Activated naive CD4-positive, alpha-beta T cell treated with Interleukin-2 at 50 U/mL for 16 hours (primary cell): Measurements from ENCODE around the gene COL18A1.
"Not testable (repeated sequence)": the region's sequence is repeated elsewhere in the genome, so short reads cannot be mapped to it uniquely, and the experiment has no call there.

Experiments
- DNase-seq: peaks from one replicate; pipeline ENCODE4 v3.0.0-alpha.2; 2020

Gene COL18A1

DNA sequence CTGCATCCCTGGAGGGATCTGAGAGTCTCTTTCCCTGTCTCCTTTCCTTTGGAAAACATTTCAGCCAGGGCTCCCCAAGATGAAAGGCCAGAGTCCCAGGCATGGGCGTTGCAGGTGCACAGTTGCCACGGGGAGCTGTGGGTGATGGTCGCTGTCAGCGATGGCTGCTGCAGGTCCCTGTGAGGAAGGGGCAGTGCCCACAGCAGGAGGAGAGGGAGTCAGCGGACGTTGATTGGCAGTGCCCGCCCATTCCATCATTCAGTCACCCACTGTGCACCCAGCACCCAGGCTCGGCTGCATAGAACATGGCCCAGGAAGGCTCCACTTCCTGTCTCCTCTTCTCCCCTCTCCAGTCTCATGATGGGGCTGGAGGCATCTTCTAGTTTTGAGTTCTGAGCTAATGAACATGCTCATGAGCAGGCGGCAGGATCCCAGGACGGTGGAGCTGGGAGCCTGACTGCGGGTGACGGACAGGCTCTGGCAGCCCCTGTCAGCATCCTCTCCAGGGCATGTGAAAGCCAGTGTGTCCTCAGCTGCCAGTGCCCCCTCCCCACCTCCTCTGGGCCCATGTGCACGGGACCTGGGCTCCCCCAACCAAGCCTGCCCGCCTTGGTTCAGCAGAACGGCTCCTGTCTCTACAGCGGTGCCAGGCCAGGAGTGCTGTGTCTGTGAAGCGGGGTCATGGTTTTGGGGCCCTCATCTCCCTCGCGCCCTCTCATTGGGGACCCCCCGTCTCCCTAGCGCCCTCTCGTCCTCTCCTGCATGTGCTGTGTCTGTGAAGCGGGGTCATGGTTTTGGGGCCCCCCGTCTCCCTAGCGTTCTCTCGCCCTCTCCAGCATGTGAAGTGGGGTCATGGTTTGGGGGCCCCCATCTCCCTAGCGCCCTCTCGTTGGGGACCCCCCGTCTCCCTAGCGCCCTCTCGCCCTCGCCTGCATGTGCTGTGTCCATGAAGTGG, 24.5 kb downstream of the COL18A1 start:
- DNase-seq, result no peak

DNA sequence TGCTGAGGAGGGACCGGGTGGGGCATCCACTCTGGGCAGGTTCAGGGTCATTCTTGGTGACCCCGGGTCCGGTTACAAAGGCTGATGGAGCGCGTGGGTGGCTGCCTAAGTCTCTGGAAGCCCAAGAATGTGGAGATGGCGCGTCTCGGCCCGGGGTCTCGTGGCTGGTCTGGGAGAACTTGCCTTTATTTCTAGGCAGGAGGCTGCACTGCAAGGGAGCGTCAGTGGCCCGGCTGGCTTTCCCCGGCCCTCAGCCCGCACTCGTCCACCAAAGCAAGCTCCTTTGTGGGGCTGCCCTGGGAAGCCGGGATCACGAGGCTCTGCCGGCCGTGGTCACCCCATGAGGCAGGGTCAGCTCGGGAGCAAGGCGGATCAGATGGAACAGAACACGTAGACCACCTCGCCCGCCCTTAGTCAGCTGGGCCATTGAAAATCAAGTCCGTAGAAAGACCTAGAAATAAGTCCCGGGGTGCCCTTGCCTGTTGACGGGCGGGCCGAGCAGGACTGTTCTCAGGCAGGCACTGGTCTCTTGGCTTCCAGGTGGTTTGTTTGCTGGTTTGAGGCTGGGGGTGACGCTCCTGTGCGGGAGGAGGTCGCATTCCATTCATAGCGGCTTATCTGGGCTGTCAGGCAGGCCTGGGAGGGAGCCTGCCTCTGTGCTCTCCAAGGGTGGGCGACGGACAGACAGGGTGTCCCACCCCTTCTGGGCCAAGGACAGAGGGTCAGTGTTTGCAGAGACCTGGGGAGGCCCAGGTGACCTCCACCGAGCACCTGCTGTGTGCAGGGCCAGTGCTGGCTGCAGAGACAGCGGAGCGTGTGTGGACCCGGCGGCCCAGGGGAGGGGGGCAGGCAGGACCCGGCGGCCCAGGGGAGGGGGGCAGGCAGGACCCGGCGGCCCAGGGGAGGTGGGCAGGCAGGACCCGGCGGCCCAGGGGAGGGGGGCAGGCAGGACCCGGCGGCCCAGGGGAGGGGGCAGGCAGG, 25.8 kb downstream of the COL18A1 start:
- DNase-seq, result no peak

DNA sequence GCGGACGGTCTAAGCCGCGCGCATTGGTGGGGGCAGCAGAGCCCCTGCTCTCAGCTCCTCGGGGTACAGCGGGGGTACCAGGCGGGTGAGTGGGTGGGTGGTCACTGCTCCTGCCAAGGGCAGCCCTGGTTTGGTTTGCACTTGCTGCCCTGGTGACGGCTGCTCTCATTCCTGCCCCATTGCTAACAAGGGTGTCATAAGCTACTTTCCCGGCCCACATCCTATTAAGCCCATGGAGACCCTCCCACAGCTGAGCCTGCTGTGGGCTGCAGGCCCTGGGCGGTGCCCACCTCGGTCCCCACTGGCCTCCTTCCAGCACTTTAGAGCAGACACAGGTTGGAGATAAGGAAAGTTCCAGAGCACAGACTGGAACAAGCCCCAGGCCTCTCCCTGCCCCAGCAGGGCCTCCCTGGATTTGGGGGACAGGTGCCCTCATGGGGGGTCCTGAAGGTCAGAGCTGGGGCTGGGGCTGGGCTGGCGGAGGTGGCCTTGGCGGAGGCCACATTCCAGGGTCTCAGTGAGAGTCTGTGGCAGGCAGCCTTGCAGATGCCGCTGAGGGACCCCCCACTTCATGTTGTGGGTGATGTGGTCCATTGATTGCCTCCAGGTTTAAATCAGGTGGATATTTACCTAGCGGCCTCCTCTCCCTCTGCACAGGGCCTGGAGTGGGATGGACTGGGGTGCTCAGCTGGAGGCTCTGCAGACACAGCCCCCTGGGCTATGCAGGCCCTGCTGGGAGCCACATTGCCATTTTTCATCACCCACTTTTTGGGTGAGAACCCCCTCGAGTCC, 27.0 kb downstream of the COL18A1 start:
- no peak for DNase-seq

DNA sequence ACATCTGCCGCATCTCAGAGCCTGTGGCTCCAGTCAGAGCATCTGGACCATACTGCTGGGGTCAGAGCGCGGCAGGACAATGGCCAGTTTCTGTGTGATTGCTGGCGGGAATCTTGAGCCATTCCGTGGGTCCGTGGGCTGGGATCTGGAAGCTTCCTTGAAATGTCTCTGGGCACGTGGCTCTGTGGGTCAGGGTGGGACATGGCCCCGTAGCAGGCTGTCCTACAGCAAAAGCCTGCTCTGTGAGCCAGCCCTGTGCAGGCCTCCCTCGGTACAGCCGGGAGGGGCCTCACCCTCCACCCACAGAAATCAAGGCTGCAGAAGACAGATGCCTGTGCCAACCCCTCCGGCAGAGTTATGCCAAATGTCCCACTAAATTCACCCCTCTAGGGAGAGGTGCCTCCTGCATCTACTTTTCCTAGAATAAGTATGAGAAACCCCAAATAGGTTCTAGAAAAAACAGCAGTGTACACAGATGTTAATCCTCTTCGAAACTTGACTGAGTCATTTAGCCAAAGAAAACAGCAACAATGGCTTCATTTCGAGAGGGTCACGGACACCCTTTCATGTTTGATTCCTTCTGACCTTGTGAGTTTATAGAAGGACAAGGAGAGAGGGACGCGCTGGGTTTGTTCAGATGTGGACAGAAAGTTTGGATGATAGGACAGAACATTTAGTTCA, 27.8 kb downstream of the COL18A1 start:
- DNase-seq, result no peak

DNA sequence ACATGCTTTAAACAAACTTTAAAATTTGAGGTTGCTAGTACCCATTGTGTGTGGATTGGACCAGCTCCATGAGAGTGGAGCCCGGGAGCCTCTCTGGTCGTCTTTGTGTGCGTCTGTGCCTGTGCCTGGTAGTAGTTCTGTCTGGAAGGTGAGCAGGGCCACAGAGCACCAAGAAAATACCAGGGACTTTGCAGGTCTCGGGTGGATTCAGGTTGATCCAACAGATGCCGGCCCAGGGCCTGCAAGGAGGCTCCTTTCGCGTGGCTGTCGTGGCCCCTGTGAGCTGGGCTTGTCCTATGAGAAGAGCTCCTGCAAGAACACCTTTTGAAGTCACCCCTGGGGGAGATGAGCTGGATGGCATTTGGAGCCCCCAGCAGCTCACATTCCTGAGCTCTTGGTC, 28.3 kb downstream of the COL18A1 start:
- no peak for DNase-seq

DNA sequence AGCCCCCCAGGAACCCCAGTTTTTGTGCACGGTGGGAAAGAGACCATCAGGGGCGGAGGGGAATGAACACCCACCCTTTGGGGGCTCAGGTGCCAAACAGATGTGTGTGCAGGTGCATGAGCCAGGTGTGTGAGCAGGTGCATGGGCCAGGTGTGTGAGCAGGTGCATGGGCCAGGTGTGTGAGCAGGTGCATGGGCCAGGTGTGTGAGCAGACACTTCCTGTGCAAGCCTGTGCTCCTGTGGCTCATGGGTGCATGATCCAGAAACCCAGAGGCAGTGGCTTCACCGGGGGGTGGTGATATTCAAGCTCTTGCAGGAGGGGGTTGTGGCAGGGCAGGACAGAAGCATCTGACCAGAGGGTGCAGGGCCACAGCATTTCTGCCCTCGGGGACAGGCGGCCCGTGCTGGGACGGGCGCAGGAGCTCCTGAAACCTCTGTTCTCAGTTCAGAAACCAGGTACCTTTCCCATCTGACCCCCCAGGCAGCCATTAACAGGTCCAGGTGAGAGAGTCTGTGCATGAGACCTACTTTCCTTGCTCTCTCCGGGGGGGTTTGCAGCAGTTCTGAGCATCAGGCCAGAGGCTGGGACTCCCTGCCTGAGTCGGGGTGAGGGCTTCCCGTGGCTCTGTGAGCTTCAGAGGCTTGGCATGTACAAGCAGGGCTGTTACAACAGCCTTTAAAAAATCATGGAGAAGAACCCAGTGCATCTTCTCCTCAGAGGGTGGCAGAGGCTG, 29.1 kb downstream of the COL18A1 start:
- DNase-seq, result no peak

DNA sequence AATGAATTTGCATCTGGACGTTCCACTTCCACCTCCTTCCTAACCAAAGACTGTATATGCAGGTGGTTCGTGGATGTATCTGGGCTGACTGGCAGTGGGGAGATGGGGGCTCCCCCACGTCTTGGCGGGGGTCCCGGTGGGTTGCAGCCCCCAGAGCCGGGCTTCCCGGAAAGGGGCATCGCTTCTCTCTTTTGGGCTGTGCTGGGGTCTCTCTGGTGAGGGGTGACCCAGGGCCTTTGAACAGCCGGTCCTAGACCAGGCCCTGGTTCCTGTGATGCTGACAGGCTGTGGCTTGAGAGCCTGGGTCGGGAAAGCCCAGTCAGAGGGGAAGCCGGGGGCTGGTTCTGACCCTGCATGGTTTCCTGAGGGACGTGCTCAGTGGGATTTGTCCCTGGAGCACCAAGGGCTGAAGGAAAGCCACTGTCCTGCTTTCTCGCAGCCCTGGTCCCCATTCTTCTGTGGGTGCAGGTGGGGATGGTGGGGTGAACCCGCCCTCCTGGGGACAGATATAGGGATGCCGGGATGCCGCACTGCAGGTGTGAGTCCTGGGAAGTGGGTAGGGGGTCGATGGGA, 29.8 kb downstream of the COL18A1 start:
- no peak for DNase-seq

DNA sequence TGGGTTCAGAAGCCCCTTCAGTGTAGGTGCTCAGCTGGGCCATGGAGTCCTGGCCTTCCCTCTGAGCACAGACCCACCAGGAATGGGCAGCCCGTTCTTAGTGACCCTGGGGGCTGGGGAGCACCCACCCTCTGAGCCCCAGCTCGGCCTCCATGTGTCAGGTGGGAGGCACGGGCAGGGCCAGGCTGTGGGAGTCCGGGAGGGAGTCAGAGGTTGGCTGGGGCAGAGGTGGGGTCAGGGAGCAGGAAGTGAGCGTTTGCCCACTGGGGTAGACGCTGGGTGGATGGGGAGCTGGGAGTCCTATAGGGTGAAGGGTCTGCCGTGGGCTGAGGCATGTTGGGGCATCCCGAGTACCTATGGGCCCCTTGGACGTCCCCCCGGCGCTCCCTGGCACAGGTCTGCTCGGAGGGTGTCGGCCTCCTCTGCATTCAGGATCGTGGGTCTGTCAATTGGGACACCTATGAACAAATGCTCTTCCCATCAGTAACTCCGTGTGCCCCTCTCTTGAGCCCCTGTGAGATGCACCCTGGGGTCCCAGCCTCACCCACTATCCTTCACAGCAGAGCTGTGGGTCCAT, 30.5 kb downstream of the COL18A1 start:
- no peak for DNase-seq

DNA sequence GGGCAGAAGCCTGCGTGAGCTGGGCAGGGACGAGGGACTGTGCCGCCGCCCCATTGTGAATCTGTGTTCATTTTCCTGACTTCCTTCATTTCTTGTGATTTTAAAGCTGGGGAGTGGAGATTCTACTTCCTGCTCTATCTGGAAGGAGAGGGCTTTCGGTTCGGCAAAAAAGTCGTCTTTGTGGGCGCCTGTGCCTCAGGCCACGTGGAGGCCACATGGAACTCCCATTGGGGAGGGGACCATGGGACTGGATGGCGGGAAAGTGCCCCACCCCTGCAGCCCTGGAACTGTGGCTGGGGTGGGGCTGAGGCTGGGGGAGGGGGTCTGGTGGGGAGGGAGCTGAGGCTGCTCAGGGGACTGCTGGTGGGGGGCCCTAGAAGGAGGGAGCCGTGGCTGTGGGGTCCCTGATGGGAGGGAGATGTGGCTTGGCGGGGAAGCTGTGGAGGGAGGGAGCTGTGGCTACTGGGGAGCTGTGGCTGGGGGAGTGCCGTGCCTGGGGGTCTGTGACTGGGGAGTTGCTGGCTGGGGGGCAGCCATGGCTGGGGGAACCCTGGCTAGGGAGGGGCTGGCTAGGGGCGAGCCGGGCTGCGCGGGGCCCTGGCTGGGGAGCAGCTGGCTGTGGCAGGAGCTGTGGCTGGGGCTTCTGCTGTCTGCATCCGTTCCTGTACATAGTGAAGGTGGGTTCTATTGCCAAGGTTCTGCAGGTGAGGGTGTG, 31.5 kb downstream of the COL18A1 start:
- no peak for DNase-seq

DNA sequence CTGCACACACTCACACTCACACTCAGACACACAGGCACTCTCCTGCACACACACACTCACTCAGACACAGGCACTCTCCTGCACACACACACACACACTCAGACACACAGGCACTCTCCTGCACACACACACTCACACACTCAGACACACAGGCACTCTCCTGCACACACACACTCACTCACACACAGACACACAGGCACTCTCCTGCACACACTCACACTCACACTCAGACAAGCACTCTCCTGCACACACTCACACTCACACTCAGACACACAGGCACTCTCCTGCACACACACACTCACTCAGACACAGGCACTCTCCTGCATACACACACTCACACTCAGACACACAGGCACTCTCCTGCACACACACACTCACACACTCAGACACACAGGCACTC, 32.9 kb downstream of the COL18A1 start:
- not testable (repeated sequence) for DNase-seq

DNA sequence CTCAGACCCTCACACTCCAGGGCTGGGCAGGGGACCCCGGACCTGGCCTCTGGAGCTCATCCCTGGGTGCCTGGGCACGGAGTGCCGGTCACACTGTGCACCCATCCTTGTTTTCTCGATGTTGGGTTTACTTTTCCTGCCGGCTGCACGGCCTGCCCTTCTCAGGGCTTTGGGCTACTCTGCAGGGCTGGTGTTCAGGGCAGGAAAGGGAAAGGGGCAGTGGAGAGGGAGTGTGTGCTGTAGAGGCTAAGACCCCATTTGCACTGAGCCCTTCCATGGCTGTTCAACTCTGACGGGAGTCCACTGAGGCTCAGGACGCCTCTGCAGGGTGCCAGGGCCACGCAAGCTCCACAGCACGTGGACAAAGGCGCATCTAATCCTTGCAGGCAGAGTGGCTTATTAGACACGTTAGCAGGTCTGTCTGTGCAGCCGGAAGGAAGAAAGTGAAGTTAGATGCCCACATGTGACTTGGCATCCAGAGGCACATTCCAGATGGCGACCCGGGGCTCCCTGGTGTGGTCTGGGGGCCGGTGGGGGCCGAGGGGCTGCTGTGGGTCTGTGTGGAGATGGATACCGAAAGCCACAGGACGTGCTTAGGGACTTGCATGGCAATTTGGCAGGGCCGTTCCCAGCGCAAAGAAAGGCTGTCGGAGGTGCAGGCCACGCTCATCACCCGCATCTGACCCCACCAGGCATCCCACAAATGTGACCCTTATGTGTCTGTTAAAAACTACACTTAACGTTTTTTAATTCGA, 33.6 kb downstream of the COL18A1 start:
- no peak for DNase-seq

DNA sequence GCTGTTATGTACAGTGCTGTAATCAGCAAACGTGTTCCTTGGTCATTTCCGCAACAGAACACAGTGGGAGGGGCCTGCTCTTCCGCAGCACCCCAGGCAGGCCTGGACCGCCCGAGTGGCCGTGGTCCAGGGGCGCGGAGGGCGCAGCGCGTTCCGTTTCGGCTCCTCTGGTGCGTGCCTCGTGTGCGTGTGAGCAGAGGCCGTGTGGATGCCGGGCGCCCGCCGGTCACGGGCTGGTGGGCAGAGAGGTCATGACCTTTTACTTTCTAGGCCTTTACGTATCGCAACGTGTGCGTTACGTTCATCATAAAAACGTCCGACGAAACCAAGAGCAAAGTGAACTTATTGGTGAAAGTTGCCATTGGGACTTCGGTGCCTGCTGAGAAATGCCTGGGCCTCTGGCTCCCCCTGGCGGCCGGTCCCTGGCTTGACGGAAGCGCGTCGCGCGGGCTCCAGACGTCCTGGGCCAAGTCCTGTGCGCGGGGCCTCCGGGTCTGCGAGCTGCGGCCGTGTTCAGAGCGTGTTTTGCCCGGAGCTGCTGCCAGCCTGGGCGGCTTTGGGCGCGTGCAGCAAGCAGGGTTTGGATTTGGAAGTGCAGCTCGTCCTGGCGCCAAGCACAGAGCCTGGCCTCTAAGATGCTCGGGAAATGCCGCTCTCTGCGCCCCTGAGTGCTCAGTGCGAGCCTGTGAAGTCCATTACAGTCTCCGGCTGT, 34.4 kb downstream of the COL18A1 start:
- DNase-seq, result peak; percentile 86

DNA sequence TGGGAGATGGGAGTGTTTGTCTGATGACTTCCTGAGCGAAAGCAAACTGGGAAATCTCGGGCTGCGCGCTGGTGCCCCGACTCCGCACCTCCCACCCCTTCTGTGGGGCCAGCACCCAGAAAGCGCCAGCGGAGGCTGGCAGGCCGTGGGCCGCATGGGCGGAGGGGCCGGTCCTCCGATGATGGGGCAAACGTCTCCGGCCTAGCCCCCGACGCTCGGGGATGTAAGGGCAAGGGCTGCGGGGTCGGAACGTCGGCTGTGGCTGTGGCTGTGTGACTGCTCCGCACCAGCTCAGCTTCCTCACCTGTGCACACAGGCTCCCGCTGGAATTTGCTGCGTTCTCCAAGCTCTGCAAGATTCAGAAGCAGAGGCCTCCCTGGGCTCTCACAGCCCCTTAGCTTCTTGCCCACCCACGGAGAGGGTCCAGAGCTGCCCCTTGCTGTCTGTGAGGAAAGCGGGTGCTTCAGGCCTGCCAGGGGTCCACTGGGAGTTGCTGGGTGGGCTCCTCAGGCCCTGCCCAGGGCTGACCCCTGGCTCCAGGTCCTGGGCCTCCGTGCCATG, 35.0 kb downstream of the COL18A1 start:
- no peak for DNase-seq

DNA sequence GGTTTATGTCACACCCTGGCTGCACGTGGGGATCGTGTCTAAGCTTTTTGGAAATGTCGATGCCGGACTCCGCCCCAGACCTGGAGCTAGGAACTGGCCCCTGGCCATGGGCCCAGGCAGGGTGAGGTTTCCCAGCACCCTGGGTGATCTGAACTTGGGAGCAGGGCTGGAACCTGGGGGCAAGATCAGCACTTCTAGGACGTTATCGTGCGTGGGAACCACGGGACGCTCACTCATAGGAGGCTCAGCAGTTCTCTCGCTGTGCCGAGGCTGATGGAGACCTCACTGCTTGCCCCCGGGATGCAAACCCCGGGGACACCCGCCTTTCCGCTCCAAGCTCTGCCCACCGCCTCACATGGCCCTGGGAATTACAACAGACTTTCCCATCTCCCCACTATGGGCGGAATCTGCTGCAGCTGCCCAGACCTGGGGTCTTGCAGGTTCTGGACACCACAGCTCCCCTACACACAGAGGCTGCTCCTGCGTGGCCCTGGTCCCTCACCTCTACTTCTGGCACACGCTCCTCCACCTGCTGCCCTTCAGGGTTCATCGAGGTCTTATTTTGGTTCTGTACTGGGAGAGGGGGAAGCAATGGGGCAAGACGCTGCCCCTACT, 35.9 kb downstream of the COL18A1 start:
- no peak for DNase-seq

DNA sequence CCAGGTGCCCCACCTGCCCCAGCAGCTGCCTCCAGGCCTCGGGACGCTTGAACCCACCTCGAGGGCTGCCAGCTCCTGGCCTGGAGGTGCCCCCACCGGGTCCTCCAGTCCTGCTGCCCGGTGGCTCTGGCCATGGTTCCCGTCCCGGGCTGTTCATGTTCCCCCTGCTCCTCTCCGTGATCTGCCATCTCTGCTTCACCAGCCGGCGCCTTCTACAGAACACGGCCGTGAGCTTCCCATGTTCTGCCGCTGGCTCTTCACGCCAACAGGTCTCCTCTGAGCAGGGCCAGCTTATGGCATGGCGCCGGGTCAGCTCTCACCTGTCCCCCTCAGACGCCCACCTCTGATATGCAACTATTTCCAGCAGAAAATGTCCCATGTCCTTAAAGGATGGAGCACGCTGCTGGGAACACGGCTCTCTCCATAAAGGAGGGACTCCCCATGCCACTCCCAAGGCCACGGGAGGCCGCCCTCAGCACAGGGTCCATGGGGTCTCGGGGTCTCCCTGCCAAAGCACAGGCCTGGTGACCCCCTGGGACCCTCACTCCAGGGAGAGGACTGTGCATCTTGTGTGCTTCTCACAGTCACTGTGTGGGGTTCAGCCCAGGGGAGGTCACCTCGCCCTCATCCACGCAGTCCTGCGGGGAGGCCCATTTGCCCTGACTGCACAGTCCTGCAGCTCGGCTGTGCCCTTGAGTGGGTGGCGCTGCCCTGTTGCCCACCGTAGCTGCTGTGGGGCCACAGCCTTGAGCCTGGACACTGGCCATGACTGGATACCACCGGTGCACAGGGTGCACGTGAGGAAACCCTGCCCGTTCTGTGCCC, 36.7 kb downstream of the COL18A1 start:
- DNase-seq, result no peak

DNA sequence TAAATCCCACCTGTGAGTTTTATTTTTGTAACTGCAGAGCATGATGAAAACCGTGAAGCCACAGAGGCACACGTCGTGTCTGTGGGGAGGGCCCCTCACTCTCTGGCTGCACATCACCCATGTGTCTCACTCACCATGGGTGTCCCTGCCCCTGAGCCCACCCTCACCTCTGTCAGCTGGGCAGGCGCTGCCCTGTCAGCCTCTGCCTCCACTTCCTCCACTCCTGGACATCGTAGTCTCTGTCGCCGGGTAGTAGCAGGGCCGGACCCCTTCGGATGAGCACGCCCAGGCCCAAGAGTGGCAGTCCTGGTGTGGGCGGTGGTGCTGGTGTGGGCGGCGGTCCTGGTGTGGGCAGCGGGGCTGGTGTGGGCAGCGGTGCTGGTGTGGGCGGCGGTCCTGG, 37.3 kb downstream of the COL18A1 start:
- no peak for DNase-seq
